WTC11 (cell line): ENCODE measurements around the gene SUSD1. TPM values are rescaled to one million over a fixed set of nuclear protein-coding genes. Genes with fewer than 3 reads are reported as not detected.

Source experiments
- ATAC-seq: fragments of 200-7000 bp; cut with Tn5 transposase; 2 replicates; pipeline ENCODE4 v1.10.0; 2021; ENCODE audit warnings: mild to moderate bottlenecking, moderate library complexity
- CTCF ChIA-PET: fragments of 300-600 bp; sonication (Branson Sonifier 250); formaldehyde crosslinking; loops from one replicate; lab custom pipeline; 2021; ENCODE audit warnings: antibody characterized with exemption; lab: Charles Lee
- POLR2A ChIA-PET: fragments of 350-600 bp; sonication (Branson Sonifier 250); formaldehyde crosslinking; loops from one replicate; lab custom pipeline; 2021; ENCODE audit warnings: antibody characterized with exemption; lab: Charles Lee
- DNase-seq: peaks from one replicate; pipeline ENCODE4 v3.0.0; 2021; ENCODE audit warnings: low spot score
- H3K27ac Mint-ChIP-seq: 2 replicates; pipeline ENCODE4 v1.8.0; 2021; ENCODE audit warnings: mixed read lengths
- H3K27me3 Mint-ChIP-seq: 2 replicates; pipeline ENCODE4 v1.8.0; 2021; ENCODE audit warnings: low read depth, mild to moderate bottlenecking, moderate library complexity, mixed read lengths
- H3K36me3 Mint-ChIP-seq: 2 replicates; pipeline ENCODE4 v1.8.0; 2021; ENCODE audit warnings: mixed read lengths
- H3K4me1 Mint-ChIP-seq: 2 replicates; pipeline ENCODE4 v1.8.0; 2022; ENCODE audit warnings: mixed read lengths
- H3K4me3 Mint-ChIP-seq: 2 replicates; pipeline ENCODE4 v1.8.0; 2021; ENCODE audit warnings: mild to moderate bottlenecking, moderate library complexity, mixed read lengths
- H3K9me3 Mint-ChIP-seq: 2 replicates; pipeline ENCODE4 v1.8.0; 2021; ENCODE audit warnings: mixed read lengths
- ELF4 ChIP-seq: sonication (generic); formaldehyde crosslinking; IDR thresholded peaks from 2 replicates; pipeline ENCODE4 v1.8.1; 2022; ENCODE audit warnings: low read depth, mild to moderate bottlenecking, moderate library complexity, missing genetic modification reagents
- FOXP1 ChIP-seq: sonication (generic); formaldehyde crosslinking; IDR thresholded peaks from 2 replicates; pipeline ENCODE4 v1.8.0; 2022; ENCODE audit warnings: missing genetic modification reagents, mild to moderate bottlenecking, moderate library complexity, borderline replicate concordance
- GRHL2 ChIP-seq: fragments of 250-450 bp; sonication (Bioruptor Pico); IDR thresholded peaks from 2 replicates; pipeline ENCODE4 v1.8.0; 2022; ENCODE audit warnings: mild to moderate bottlenecking, moderate library complexity; ENCODE audit not compliant: insufficient replicate concordance, severe bottlenecking
- KAT7 ChIP-seq: sonication (generic); formaldehyde crosslinking; IDR thresholded peaks from 2 replicates; pipeline ENCODE4 v1.8.1; 2023; ENCODE audit warnings: missing genetic modification reagents, mild to moderate bottlenecking, borderline replicate concordance
- MYBL2 ChIP-seq: sonication (generic); formaldehyde crosslinking; IDR thresholded peaks from 2 replicates; pipeline ENCODE4 v1.8.1; 2023; ENCODE audit warnings: mild to moderate bottlenecking, moderate library complexity, missing genetic modification reagents
- NFATC4 ChIP-seq: fragments of 250-450 bp; sonication (Bioruptor Pico); IDR thresholded peaks from 2 replicates; pipeline ENCODE4 v1.9.0; 2021; ENCODE audit warnings: mild to moderate bottlenecking
- NFE2L1 ChIP-seq: sonication (generic); formaldehyde crosslinking; IDR thresholded peaks from 2 replicates; pipeline ENCODE4 v1.8.1; 2023; ENCODE audit warnings: missing genetic modification reagents
- NR2C2 ChIP-seq: sonication (generic); formaldehyde crosslinking; IDR thresholded peaks from 2 replicates; pipeline ENCODE4 v1.8.0; 2022; ENCODE audit warnings: mild to moderate bottlenecking, missing genetic modification reagents
- TEAD1 ChIP-seq: sonication (generic); formaldehyde crosslinking; IDR thresholded peaks from 2 replicates; pipeline ENCODE4 v1.8.0; 2022; ENCODE audit warnings: mild to moderate bottlenecking, missing genetic modification reagents
- TEAD4 ChIP-seq: sonication (generic); formaldehyde crosslinking; IDR thresholded peaks from 2 replicates; pipeline ENCODE4 v1.8.0; 2022; ENCODE audit warnings: mild to moderate bottlenecking, missing genetic modification reagents
- TP53 ChIP-seq: sonication (generic); formaldehyde crosslinking; IDR thresholded peaks from 2 replicates; pipeline ENCODE4 v1.8.1; 2023; ENCODE audit warnings: mild to moderate bottlenecking, missing genetic modification reagents
- ZNF396 ChIP-seq: fragments of 250-450 bp; sonication (Bioruptor Pico); IDR thresholded peaks from 2 replicates; pipeline ENCODE4 v1.8.0; 2021; ENCODE audit warnings: mild to moderate bottlenecking, moderate library complexity, borderline replicate concordance
- ZNF671 ChIP-seq: fragments of 250-450 bp; sonication (Bioruptor Pico); IDR thresholded peaks from 2 replicates; pipeline ENCODE4 v1.8.0; 2021; ENCODE audit warnings: mild to moderate bottlenecking
- total RNA-seq: library from RNA; stranded (reverse); gene quantifications from 3 replicates; pipeline ENCODE4 v1.2.3, GENCODE V29; 2021
- TF ChIP-seq, protein P1 (sequence below): sonication (generic); formaldehyde crosslinking; IDR thresholded peaks from 2 replicates; pipeline ENCODE4 v1.8.0; 2022; ENCODE audit warnings: mild to moderate bottlenecking, missing genetic modification reagents
- TF ChIP-seq, protein P2 (sequence below): sonication (generic); formaldehyde crosslinking; IDR thresholded peaks from 2 replicates; pipeline ENCODE4 v1.8.1; 2023; ENCODE audit warnings: mild to moderate bottlenecking, moderate library complexity, missing genetic modification reagents
- TF ChIP-seq, protein P3 (sequence below): fragments of 250-450 bp; sonication (Bioruptor Pico); IDR thresholded peaks from 2 replicates; pipeline ENCODE4 v2.1.2; 2022; ENCODE audit warnings: mild to moderate bottlenecking, moderate library complexity
- TF ChIP-seq, protein P4 (sequence below): sonication (generic); formaldehyde crosslinking; IDR thresholded peaks from 2 replicates; pipeline ENCODE4 v1.8.1; 2023; ENCODE audit warnings: mild to moderate bottlenecking, missing genetic modification reagents
- TF ChIP-seq, protein P5 (sequence below): sonication (generic); formaldehyde crosslinking; IDR thresholded peaks from 2 replicates; pipeline ENCODE4 v1.8.1; 2023; ENCODE audit warnings: mild to moderate bottlenecking, missing genetic modification reagents, moderate library complexity
- TF ChIP-seq, protein P6 (sequence below): sonication (generic); formaldehyde crosslinking; IDR thresholded peaks from 2 replicates; pipeline ENCODE4 v1.8.1; 2022; ENCODE audit warnings: mild to moderate bottlenecking, moderate library complexity, missing genetic modification reagents
- TF ChIP-seq, protein P7 (sequence below): fragments of 250-450 bp; sonication (Bioruptor Pico); IDR thresholded peaks from 2 replicates; pipeline ENCODE4 v1.9.0; 2021; ENCODE audit warnings: mild to moderate bottlenecking

SUSD1 gene
- total RNA-seq, 1 experiment from 2014 or later = 5.1 TPM

DNA sequence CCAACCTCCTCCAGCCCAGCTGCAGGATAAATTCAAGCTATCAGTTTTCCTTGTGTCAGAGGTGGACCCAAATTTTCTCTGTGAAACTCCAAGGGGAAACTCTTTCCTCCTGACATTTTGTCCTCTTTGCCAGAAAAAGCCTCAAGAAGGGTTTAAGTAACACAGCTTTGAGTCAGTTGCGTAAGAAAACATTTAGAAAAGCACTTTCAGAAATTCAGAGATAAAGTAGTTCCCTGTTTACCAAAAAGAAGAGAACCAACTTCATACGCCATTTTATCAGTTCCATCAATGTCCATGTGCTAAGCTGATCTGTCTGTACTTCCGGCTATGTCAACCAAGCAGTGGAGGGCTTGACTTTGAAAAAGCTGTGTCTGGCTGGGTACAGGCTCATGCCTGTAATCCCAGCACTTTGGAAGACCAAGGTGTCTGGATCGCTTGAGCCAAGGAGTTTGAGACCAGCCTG, 19.9 kb upstream of the SUSD1 start:
- CTCF ChIA-PET = interaction anchor here (1.0 kb wide), 1 partner anchor 133 kb away, joined by 3 read pairs; no protein-coding TSS in a partner anchor
- ATAC-seq = no peak

DNA sequence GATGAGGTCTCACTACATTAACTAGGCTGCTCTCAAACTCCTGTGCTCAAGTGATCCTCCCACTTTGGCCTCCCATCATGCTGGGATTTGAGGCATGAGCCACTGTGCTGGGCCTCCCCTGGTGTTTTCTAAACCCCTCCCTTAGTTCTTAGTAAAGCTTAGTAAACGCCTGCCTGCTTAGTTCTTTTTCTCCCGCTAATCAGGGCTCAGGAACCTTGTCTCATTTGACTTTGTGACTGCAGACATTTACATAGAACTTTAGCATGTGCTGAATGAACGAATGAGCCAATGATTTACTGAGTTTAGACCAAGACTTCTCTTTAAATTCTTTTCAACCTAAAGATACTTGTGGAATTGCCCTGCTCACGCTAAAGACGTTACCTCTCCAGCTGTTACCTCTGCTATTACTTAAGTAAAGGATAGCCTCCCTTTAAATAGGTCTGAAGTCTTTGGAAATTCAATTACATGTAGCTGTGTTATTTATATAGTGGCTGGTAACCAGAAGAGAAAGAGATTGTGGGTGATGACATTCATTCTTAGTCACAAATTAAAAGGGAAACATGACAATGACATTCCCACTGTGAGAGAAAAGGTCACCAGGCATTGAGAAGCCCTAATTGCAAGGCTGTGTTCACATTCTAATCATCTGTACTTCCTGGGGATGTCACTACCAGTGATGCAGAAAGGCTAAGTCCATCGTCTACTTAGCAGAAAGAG, 18.6 kb upstream of the SUSD1 start:
- Mint-ChIP-seq H3K27ac (peak overlapping the region; percentile 21; the same call in 1 of the 2 replicates), H3K4me1 (peaks cover 19% of the 10 kb centered on the region), H3K27me3 (no peaks in the 10 kb centered on the region), H3K9me3 (peaks cover 5% of the 10 kb centered on the region; the same call in 1 of the 2 replicates), H3K4me3 (no peak overlapping the region), H3K36me3 (no peaks in the 10 kb centered on the region)
- POLR2A ChIA-PET = interaction anchor here (0.6 kb wide), 1 partner anchor 518 kb away, joined by 3 read pairs; no protein-coding TSS in a partner anchor
- ATAC-seq (peak; percentile 67), DNase-seq (no peak)
- CTCF ChIA-PET = interaction anchor here (1.0 to 1.5 kb wide), 2 partner anchors 81 to 134 kb away, joined by 3 to 6 read pairs; no protein-coding TSS in a partner anchor
- TF ChIP-seq, protein P1, sequence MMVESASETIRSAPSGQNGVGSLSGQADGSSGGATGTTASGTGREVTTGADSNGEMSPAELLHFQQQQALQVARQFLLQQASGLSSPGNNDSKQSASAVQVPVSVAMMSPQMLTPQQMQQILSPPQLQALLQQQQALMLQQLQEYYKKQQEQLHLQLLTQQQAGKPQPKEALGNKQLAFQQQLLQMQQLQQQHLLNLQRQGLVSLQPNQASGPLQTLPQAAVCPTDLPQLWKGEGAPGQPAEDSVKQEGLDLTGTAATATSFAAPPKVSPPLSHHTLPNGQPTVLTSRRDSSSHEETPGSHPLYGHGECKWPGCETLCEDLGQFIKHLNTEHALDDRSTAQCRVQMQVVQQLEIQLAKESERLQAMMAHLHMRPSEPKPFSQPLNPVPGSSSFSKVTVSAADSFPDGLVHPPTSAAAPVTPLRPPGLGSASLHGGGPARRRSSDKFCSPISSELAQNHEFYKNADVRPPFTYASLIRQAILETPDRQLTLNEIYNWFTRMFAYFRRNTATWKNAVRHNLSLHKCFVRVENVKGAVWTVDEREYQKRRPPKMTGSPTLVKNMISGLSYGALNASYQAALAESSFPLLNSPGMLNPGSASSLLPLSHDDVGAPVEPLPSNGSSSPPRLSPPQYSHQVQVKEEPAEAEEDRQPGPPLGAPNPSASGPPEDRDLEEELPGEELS (CRISPR knock-in tag) = no peak
- TF ChIP-seq, protein P2, sequence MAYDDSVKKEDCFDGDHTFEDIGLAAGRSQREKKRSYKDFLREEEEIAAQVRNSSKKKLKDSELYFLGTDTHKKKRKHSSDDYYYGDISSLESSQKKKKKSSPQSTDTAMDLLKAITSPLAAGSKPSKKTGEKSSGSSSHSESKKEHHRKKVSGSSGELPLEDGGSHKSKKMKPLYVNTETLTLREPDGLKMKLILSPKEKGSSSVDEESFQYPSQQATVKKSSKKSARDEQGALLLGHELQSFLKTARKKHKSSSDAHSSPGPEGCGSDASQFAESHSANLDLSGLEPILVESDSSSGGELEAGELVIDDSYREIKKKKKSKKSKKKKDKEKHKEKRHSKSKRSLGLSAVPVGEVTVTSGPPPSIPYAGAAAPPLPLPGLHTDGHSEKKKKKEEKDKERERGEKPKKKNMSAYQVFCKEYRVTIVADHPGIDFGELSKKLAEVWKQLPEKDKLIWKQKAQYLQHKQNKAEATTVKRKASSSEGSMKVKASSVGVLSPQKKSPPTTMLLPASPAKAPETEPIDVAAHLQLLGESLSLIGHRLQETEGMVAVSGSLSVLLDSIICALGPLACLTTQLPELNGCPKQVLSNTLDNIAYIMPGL (CRISPR knock-in tag) = no peak
- TF ChIP-seq GRHL2 (CRISPR knock-in tag) (no peak), MYBL2 (CRISPR knock-in tag) (no peak), TEAD4 (CRISPR knock-in tag) (no peak), NFATC4 (CRISPR knock-in tag) (no peak), ZNF671 (no peak), TEAD1 (CRISPR knock-in tag) (no peak), ZNF396 (CRISPR knock-in tag) (no peak), TP53 (CRISPR knock-in tag) (no peak), FOXP1 (CRISPR knock-in tag) (no peak), NFE2L1 (no peak)
- TF ChIP-seq, protein P3, sequence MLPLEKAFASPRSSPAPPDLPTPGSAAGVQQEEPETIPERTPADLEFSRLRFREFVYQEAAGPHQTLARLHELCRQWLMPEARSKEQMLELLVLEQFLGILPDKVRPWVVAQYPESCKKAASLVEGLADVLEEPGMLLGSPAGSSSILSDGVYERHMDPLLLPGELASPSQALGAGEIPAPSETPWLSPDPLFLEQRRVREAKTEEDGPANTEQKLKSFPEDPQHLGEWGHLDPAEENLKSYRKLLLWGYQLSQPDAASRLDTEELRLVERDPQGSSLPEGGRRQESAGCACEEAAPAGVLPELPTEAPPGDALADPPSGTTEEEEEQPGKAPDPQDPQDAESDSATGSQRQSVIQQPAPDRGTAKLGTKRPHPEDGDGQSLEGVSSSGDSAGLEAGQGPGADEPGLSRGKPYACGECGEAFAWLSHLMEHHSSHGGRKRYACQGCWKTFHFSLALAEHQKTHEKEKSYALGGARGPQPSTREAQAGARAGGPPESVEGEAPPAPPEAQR (CRISPR knock-in tag) = no peak
- TF ChIP-seq, protein P4, sequence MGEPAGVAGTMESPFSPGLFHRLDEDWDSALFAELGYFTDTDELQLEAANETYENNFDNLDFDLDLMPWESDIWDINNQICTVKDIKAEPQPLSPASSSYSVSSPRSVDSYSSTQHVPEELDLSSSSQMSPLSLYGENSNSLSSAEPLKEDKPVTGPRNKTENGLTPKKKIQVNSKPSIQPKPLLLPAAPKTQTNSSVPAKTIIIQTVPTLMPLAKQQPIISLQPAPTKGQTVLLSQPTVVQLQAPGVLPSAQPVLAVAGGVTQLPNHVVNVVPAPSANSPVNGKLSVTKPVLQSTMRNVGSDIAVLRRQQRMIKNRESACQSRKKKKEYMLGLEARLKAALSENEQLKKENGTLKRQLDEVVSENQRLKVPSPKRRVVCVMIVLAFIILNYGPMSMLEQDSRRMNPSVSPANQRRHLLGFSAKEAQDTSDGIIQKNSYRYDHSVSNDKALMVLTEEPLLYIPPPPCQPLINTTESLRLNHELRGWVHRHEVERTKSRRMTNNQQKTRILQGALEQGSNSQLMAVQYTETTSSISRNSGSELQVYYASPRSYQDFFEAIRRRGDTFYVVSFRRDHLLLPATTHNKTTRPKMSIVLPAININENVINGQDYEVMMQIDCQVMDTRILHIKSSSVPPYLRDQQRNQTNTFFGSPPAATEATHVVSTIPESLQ (CRISPR knock-in tag) = no peak

More for the DNA sequence above, 19.9 kb upstream of the SUSD1 start:
- Mint-ChIP-seq H3K9me3 (peaks cover 5% of the 10 kb centered on the region; the same call in 1 of the 2 replicates), H3K27ac (no peak overlapping the region), H3K27me3 (no peaks in the 10 kb centered on the region), H3K4me1 (peaks cover 16% of the 10 kb centered on the region), H3K4me3 (no peak overlapping the region), H3K36me3 (no peaks in the 10 kb centered on the region)
- no peak for DNase-seq
- TF ChIP-seq KAT7 (CRISPR knock-in tag) (no peak), ELF4 (CRISPR knock-in tag) (no peak), NR2C2 (no peak)
- TF ChIP-seq, protein P5, sequence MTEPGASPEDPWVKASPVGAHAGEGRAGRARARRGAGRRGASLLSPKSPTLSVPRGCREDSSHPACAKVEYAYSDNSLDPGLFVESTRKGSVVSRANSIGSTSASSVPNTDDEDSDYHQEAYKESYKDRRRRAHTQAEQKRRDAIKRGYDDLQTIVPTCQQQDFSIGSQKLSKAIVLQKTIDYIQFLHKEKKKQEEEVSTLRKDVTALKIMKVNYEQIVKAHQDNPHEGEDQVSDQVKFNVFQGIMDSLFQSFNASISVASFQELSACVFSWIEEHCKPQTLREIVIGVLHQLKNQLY (CRISPR knock-in tag) = no peak
- TF ChIP-seq, protein P6, sequence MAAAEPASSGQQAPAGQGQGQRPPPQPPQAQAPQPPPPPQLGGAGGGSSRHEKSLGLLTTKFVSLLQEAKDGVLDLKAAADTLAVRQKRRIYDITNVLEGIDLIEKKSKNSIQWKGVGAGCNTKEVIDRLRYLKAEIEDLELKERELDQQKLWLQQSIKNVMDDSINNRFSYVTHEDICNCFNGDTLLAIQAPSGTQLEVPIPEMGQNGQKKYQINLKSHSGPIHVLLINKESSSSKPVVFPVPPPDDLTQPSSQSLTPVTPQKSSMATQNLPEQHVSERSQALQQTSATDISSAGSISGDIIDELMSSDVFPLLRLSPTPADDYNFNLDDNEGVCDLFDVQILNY (CRISPR knock-in tag) = no peak
- TF ChIP-seq, protein P7, sequence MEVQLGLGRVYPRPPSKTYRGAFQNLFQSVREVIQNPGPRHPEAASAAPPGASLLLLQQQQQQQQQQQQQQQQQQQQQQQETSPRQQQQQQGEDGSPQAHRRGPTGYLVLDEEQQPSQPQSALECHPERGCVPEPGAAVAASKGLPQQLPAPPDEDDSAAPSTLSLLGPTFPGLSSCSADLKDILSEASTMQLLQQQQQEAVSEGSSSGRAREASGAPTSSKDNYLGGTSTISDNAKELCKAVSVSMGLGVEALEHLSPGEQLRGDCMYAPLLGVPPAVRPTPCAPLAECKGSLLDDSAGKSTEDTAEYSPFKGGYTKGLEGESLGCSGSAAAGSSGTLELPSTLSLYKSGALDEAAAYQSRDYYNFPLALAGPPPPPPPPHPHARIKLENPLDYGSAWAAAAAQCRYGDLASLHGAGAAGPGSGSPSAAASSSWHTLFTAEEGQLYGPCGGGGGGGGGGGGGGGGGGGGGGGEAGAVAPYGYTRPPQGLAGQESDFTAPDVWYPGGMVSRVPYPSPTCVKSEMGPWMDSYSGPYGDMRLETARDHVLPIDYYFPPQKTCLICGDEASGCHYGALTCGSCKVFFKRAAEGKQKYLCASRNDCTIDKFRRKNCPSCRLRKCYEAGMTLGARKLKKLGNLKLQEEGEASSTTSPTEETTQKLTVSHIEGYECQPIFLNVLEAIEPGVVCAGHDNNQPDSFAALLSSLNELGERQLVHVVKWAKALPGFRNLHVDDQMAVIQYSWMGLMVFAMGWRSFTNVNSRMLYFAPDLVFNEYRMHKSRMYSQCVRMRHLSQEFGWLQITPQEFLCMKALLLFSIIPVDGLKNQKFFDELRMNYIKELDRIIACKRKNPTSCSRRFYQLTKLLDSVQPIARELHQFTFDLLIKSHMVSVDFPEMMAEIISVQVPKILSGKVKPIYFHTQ (CRISPR knock-in tag) = no peak
- POLR2A ChIA-PET = no interaction called here
